H1 (cell line): Measurements from ENCODE around the gene ARID1B.

Experiments used
- CHD2 ChIP-seq: IDR thresholded peaks from 2 replicates; pipeline ENCODE4 v1.6.1; 2012; ENCODE audit warnings: low read length, improper control_type of control experiment
- CREB1 ChIP-seq: IDR thresholded peaks from 2 replicates; pipeline ENCODE4 v1.6.1; 2012; ENCODE audit warnings: inconsistent platforms
- CTCF ChIP-seq, 3 experiments: IDR thresholded peaks; 1 replicate in 2 of 3; 2 replicates in 1 of 3; pipeline versions ENCODE4 v1.5.1 to v1.6.1; 2011; ENCODE audit warnings: low read length in 3 of 3, mild to moderate bottlenecking in 3 of 3, inconsistent platforms in 2 of 3, low read depth in 1 of 3, moderate library complexity in 1 of 3; ENCODE audit not compliant: insufficient read depth in 1 of 3; ENCODE audit errors: control extremely low read depth in 1 of 3
- EP300 ChIP-seq, 2 experiments: IDR thresholded peaks; 1 replicate in 1 of 2; 2 replicates in 1 of 2; pipeline ENCODE4 v1.6.1; 2011 to 2012; ENCODE audit warnings: low read depth in 2 of 2, low read length in 2 of 2, mild to moderate bottlenecking in 2 of 2, borderline replicate concordance in 1 of 2, inconsistent platforms in 1 of 2, moderate library complexity in 1 of 2
- GTF2F1 ChIP-seq: IDR thresholded peaks from 2 replicates; pipeline ENCODE4 v1.6.1; 2012; ENCODE audit warnings: low read depth, low read length, improper control_type of control experiment, borderline replicate concordance
- SIX5 ChIP-seq: IDR thresholded peaks from 2 replicates; pipeline ENCODE4 v1.6.1; 2011; ENCODE audit warnings: mild to moderate bottlenecking, low read depth, low read length
- SP1 ChIP-seq: IDR thresholded peaks from 2 replicates; pipeline ENCODE4 v1.6.1; 2011; ENCODE audit warnings: low read depth, low read length
- ZNF274 ChIP-seq: IDR thresholded peaks from 2 replicates; pipeline ENCODE4 v1.7.0; 2012; ENCODE audit warnings: low read length, borderline replicate concordance; ENCODE audit errors: extremely low read depth
- TF ChIP-seq, protein P1 (sequence below): IDR thresholded peaks from 2 replicates; pipeline ENCODE4 v1.6.1; 2011; ENCODE audit warnings: low read length, improper control_type of control experiment

GRCh38 chr6:157046776-157047175 lies 269.6 kb downstream of the ARID1B start:
- TF ChIP-seq ZNF274 (no peak), CHD2 (no peak), CTCF (IDR thresholded peaks at IDR 0.05; ENCODE audit: control extremely low read depth in 1 of 3, insufficient read depth in 1 of 3, low read depth in 1 of 3, low read length in 3 of 3) (no peak), CREB1 (no peak), GTF2F1 (no peak), SIX5 (no peak), EP300 (IDR thresholded peaks at IDR 0.05; ENCODE audit: borderline replicate concordance in 1 of 2, low read depth in 2 of 2, low read length in 2 of 2) (no peak), SP1 (no peak)
- TF ChIP-seq, protein P1, sequence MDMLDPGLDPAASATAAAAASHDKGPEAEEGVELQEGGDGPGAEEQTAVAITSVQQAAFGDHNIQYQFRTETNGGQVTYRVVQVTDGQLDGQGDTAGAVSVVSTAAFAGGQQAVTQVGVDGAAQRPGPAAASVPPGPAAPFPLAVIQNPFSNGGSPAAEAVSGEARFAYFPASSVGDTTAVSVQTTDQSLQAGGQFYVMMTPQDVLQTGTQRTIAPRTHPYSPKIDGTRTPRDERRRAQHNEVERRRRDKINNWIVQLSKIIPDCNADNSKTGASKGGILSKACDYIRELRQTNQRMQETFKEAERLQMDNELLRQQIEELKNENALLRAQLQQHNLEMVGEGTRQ = no peak
